Loucy (cell line): Measurements from ENCODE around the gene ALDH6A1.

Source experiments
- H2AFZ ChIP-seq: fragments of 200-600 bp; sonication (generic); 2 replicates; pipeline ENCODE4 v1.6.0; 2016; ENCODE audit warnings: antibody characterized with exemption, mild to moderate bottlenecking, low read length, moderate library complexity
- H3F3A ChIP-seq: fragments of 200-600 bp; 2 replicates; pipeline ENCODE4 v1.6.0; 2016; ENCODE audit warnings: antibody characterized with exemption, low read depth, mild to moderate bottlenecking
- H3K27me3 ChIP-seq: fragments of 200-600 bp; sonication (generic); 2 replicates; pipeline ENCODE4 v1.6.1; 2014; ENCODE audit warnings: low read length, mild to moderate bottlenecking; ENCODE audit not compliant: insufficient read depth, poor library complexity, severe bottlenecking
- H3K36me3 ChIP-seq: fragments of 200-600 bp; sonication (generic); 2 replicates; pipeline ENCODE4 v1.6.1; 2016; ENCODE audit warnings: low read length; ENCODE audit not compliant: insufficient read depth
- H3K4me1 ChIP-seq: fragments of 200-600 bp; sonication (generic); 2 replicates; pipeline ENCODE4 v1.5.1; 2014; ENCODE audit warnings: low read length, mild to moderate bottlenecking; ENCODE audit not compliant: insufficient read depth, poor library complexity, severe bottlenecking
- H3K4me2 ChIP-seq: fragments of 200-600 bp; sonication (generic); 2 replicates; pipeline ENCODE4 v1.6.0; 2014; ENCODE audit warnings: antibody characterized with exemption, low read length, low read depth, mild to moderate bottlenecking; ENCODE audit not compliant: poor library complexity, severe bottlenecking
- H3K4me3 ChIP-seq: fragments of 200-600 bp; sonication (generic); 2 replicates; pipeline ENCODE4 v1.5.1; 2014; ENCODE audit warnings: low read length, mild to moderate bottlenecking, mixed read lengths; ENCODE audit not compliant: poor library complexity, severe bottlenecking
- H3K79me2 ChIP-seq: fragments of 200-600 bp; sonication (generic); 2 replicates; pipeline ENCODE4 v1.6.1; 2014; ENCODE audit warnings: low read length; ENCODE audit not compliant: insufficient read depth
- H3K9ac ChIP-seq: fragments of 200-600 bp; sonication (generic); 2 replicates; pipeline ENCODE4 v1.6.0; 2014; ENCODE audit warnings: mild to moderate bottlenecking, low read depth, low read length, moderate library complexity; ENCODE audit not compliant: poor library complexity, severe bottlenecking
- H3K9me2 ChIP-seq: fragments of 200-600 bp; sonication (generic); replicated peaks from 2 replicates; pipeline ENCODE4 v1.6.1; 2016; ENCODE audit warnings: low read depth, low read length, mixed read lengths
- H3K9me3 ChIP-seq: fragments of 200-600 bp; sonication (generic); 2 replicates; pipeline ENCODE4 v1.6.1; 2014; ENCODE audit warnings: mild to moderate bottlenecking, antibody characterized with exemption, low read length, low read depth; ENCODE audit not compliant: insufficient read depth
- H4K20me1 ChIP-seq: fragments of 200-600 bp; sonication (generic); 2 replicates; pipeline ENCODE4 v1.6.0; 2014; ENCODE audit warnings: antibody characterized with exemption, low read length, mild to moderate bottlenecking; ENCODE audit not compliant: insufficient read depth, poor library complexity, severe bottlenecking
- CTCF ChIP-seq: fragments of 200-600 bp; sonication (generic); conservative IDR thresholded peaks from 2 replicates; pipeline ENCODE4 v1.5.1; 2014; ENCODE audit warnings: mild to moderate bottlenecking, antibody characterized with exemption, low read length
- EZH2phosphoT487 ChIP-seq: fragments of 200-600 bp; IDR thresholded peaks from 2 replicates; pipeline ENCODE4 v1.6.1; 2018; ENCODE audit warnings: antibody characterized with exemption, mild to moderate bottlenecking, moderate library complexity, borderline replicate concordance

ALDH6A1 gene

GRCh38 chr14:74049876-74050495 lies 34.3 kb downstream of the ALDH6A1 start:
- Histone ChIP-seq H4K20me1 (no peaks in the 10 kb centered on the region), H3K9me3 (no peaks in the 10 kb centered on the region), H3K9ac (no peak overlapping the region), H3F3A (no peaks in the 10 kb centered on the region), H3K9me2 (no peaks in the 10 kb centered on the region), H3K27me3 (no peaks in the 10 kb centered on the region), H2AFZ (no peak overlapping the region; the same call in 1 of the 2 replicates), H3K36me3 (no peaks in the 10 kb centered on the region), H3K4me2 (no peak overlapping the region), H3K4me1 (no peaks in the 10 kb centered on the region), H3K79me2 (no peaks in the 10 kb centered on the region), H3K4me3 (no peak overlapping the region)
- TF ChIP-seq EZH2phosphoT487 (no peak), CTCF (no peak)

DNA sequence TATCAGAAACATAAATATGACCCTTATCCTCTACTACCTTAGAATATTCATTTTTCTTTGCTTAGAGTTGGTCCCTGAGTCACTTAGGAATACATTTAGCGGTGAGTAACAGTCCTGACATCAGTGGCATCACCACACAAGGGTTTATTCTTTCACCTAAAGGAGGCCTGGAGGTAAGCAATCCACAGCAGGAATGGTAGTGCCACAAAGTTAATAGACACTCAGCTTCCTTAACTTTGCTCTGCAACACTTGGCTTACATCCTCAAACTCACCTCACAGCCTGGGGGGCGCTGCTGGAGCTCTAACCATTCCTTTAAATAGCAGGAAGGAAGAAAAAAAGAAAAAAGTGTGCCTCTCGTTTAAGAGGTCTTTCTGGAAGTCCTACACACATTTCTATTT lies 36.0 kb downstream of the ALDH6A1 start:
- no peak for TF ChIP-seq EZH2phosphoT487
- TF ChIP-seq CTCF, result peak; percentile 42; the same call in 1 of the 2 replicates
- no peak overlapping the region for H3K9ac ChIP-seq
- H3K4me3 ChIP-seq, result no peak overlapping the region
- H3K4me2 ChIP-seq, result no peak overlapping the region
- no peaks in the 10 kb centered on the region for H3F3A ChIP-seq
- no peaks in the 10 kb centered on the region for H4K20me1 ChIP-seq
- H3K4me1 ChIP-seq, result no peaks in the 10 kb centered on the region
- H3K9me3 ChIP-seq, result no peaks in the 10 kb centered on the region
- no peaks in the 10 kb centered on the region for H3K27me3 ChIP-seq
- peak overlapping the region; percentile 34; the same call in 1 of the 2 replicates for H2AFZ ChIP-seq
- no peaks in the 10 kb centered on the region for H3K9me2 ChIP-seq
- H3K36me3 ChIP-seq, result no peaks in the 10 kb centered on the region
- no peaks in the 10 kb centered on the region for H3K79me2 ChIP-seq

DNA sequence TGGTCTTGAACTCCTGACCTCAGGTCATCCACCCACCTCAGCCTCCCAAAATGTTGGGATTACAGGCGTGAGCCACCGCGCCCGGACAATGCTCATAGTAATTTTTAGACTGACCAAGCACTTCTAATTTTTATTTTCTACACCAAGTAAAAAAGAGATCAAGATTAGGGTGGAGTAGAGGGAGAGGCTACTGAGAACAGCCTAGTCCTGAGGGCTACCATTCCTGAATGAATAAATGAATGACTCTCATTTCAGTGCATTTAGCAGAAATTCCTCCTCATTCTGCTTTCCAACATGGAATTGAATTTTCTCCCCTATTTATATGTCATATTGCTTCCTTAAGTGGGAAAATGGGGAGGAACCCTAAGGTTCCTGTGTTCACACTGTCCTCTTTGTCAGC lies 38.7 kb downstream of the ALDH6A1 start:
- H3K9me2 ChIP-seq, result no peaks in the 10 kb centered on the region
- H3K4me1 ChIP-seq, result no peaks in the 10 kb centered on the region
- H3K4me2 ChIP-seq, result no peak overlapping the region
- H2AFZ ChIP-seq, result no peak overlapping the region
- no peaks in the 10 kb centered on the region for H3F3A ChIP-seq
- no peak overlapping the region for H3K4me3 ChIP-seq
- no peaks in the 10 kb centered on the region for H3K9me3 ChIP-seq
- H3K36me3 ChIP-seq, result no peaks in the 10 kb centered on the region
- H4K20me1 ChIP-seq, result no peaks in the 10 kb centered on the region
- H3K27me3 ChIP-seq, result no peaks in the 10 kb centered on the region
- no peaks in the 10 kb centered on the region for H3K79me2 ChIP-seq
- H3K9ac ChIP-seq, result no peak overlapping the region
- no peak for TF ChIP-seq EZH2phosphoT487
- TF ChIP-seq CTCF, result no peak
